ENCODE data around the gene FOXL2NB. TPM values are rescaled to one million over a fixed set of nuclear protein-coding genes. Genes with fewer than 3 reads are reported as not detected.

The FOXL2NB gene
- total RNA-seq, 1 experiment from 2014 or later, result 2.2 TPM

DNA sequence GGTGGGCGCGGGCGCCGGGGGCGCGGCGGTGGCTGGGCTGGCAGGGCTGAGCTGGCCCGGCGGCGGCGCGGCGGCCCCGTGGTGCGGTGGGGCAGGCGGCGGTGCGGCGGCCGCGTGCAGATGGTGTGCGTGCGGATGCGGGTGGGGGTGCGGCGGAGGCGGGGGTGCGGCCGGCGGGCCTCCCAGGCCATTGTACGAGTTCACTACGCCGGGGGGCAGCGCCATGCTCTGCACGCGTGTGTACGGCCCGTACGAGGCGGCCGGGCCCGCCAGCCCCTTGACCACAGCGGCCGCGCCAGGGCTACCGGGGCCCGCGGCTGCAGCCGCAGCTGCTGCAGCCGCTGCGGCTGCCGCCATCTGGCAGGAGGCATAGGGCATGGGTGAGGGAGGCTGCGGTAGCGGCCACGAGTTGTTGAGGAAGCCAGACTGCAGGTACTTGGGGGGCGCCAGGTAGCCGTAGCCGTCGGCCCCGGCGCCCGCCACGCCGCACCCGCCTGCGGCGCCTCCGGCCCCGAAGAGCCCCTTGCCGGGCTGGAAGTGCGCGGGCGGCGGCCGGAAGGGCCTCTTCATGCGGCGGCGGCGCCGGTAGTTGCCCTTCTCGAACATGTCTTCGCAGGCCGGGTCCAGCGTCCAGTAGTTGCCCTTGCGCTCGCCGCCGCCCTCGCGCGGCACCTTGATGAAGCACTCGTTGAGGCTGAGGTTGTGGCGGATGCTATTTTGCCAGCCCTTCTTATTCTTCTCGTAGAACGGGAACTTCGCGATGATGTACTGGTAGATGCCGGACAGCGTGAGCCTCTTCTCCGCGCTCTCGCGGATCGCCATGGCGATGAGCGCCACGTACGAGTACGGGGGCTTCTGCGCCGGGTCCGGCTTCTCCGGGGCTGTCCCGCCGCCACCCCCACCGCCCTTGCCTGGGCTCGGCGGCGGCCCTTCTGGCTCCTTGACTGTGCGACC lies 1.0 kb upstream of the FOXL2NB start:
- peak overlapping the region; percentile 53 for H3K4me3 ChIP-seq (ENCODE audit: low read depth, low read length)
- H3K27me3 ChIP-seq (replicated peaks; ENCODE audit: control insufficient read depth, insufficient read depth, low read length), result peaks cover 1% of the 10 kb centered on the region; the same call in 1 of the 2 replicates
- intact Hi-C loops (cut with micrococcal nuclease; ENCODE audit: unreplicated experiment), result loop anchor here (5.0 kb wide), 1 partner anchor 396 kb away; the partner anchor contains the start of gene MRPS22
- peaks cover 8% of the 10 kb centered on the region for H3K4me1 Mint-ChIP-seq (ENCODE audit: low read depth, unreplicated experiment)
- TF ChIP-seq, protein P1, sequence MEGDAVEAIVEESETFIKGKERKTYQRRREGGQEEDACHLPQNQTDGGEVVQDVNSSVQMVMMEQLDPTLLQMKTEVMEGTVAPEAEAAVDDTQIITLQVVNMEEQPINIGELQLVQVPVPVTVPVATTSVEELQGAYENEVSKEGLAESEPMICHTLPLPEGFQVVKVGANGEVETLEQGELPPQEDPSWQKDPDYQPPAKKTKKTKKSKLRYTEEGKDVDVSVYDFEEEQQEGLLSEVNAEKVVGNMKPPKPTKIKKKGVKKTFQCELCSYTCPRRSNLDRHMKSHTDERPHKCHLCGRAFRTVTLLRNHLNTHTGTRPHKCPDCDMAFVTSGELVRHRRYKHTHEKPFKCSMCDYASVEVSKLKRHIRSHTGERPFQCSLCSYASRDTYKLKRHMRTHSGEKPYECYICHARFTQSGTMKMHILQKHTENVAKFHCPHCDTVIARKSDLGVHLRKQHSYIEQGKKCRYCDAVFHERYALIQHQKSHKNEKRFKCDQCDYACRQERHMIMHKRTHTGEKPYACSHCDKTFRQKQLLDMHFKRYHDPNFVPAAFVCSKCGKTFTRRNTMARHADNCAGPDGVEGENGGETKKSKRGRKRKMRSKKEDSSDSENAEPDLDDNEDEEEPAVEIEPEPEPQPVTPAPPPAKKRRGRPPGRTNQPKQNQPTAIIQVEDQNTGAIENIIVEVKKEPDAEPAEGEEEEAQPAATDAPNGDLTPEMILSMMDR (IDR thresholded peaks at IDR 0.05; ENCODE audit: insufficient read depth in 1 of 2, low read depth in 1 of 2, low read length in 1 of 2, severe bottlenecking in 1 of 2, unreplicated experiment in 1 of 2), result peak; percentile 31 to 43
- ChIA-PET POLR2A (interaction anchor here (0.6 to 1.0 kb wide), 3 partner anchors 10 to 847 kb away, joined by 3 to 4 read pairs (median 3); no protein-coding TSS in a partner anchor), CTCF (interaction anchor here (1.3 to 2.4 kb wide), 4 partner anchors 10 to 34 kb away, joined by 6 to 20 read pairs (median 15); no protein-coding TSS in a partner anchor)
- H3K9me3 Mint-ChIP-seq (ENCODE audit: unreplicated experiment), result no peaks in the 10 kb centered on the region
- no peaks in the 10 kb centered on the region for H3K36me3 ChIP-seq (ENCODE audit: control insufficient read depth, insufficient read depth, low read length)
- peaks cover 6% of the 10 kb centered on the region for H3K36me3 Mint-ChIP-seq (ENCODE audit: insufficient read depth, unreplicated experiment)
- H3K27ac Mint-ChIP-seq (ENCODE audit: unreplicated experiment), result no peak overlapping the region
- H3K4me1 ChIP-seq, result peaks cover 5% of the 10 kb centered on the region
- H3K27me3 Mint-ChIP-seq (ENCODE audit: insufficient read depth, unreplicated experiment), result peaks cover 20% of the 10 kb centered on the region
- H3K4me3 Mint-ChIP-seq (ENCODE audit: unreplicated experiment), result peak overlapping the region; percentile 83
- no peaks in the 10 kb centered on the region for H3K9me3 ChIP-seq
- BruUV-seq (replicated peaks), result no TSS peak
- peak in 1 of 2 experiments; percentile 66 for DNase-seq

DNA sequence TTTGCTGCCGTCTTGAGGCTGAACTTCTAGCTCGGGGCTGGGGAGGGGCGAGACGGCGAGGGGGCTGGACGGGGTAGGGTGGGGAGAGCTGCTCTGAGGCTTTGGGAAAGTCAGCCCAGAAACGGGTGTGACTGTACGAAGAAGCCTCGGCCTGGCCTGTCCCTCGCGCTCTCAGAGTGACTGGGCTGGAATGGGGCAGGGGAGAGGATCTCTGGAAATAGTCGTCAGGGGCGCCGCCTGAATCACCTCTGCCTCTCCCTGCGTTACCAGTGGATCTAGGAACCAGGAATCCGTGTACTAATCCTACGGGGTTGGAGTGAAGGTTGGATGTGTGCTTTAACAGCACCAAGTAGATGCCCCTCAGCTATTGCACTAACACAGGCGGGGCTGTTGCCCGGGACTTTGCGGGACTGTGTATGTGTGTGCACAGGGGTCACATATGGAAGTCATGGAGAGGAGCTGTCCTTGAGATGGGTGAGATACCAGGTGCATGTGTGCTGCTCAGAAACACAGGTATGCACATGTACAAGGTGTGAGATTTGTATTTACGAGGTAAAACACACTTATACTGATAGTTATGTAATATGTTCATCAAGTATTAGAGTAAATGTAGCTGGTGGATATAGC lies 591 bp downstream of the FOXL2NB start:
- POLR2A ChIA-PET, result interaction anchor here (0.7 to 1.0 kb wide), 2 partner anchors 12 to 796 kb away, joined by 4 to 13 read pairs; no protein-coding TSS in a partner anchor
- H3K27me3 ChIP-seq (replicated peaks; ENCODE audit: control insufficient read depth, insufficient read depth, low read length), result peaks cover 1% of the 10 kb centered on the region; the same call in 1 of the 2 replicates
- peak overlapping the region; percentile 53 for H3K4me3 ChIP-seq (ENCODE audit: low read depth, low read length)
- H3K9me3 ChIP-seq, result no peaks in the 10 kb centered on the region
- no peaks in the 10 kb centered on the region for H3K9me3 Mint-ChIP-seq (ENCODE audit: unreplicated experiment)
- TF ChIP-seq, protein P1 (IDR thresholded peaks at IDR 0.05; ENCODE audit: insufficient read depth in 1 of 2, low read depth in 1 of 2, low read length in 1 of 2, severe bottlenecking in 1 of 2, unreplicated experiment in 1 of 2), result no peak
- H3K4me3 Mint-ChIP-seq (ENCODE audit: unreplicated experiment), result peak overlapping the region; percentile 83
- CTCF ChIA-PET, result interaction anchor here (1.1 to 2.2 kb wide), 3 partner anchors 12 to 32 kb away, joined by 3 to 20 read pairs (median 14); no protein-coding TSS in a partner anchor
- H3K36me3 Mint-ChIP-seq (ENCODE audit: insufficient read depth, unreplicated experiment), result peaks cover 6% of the 10 kb centered on the region
- no peak overlapping the region for H3K27ac Mint-ChIP-seq (ENCODE audit: unreplicated experiment)
- H3K36me3 ChIP-seq (ENCODE audit: control insufficient read depth, insufficient read depth, low read length), result no peaks in the 10 kb centered on the region
- intact Hi-C loops (cut with micrococcal nuclease; ENCODE audit: unreplicated experiment), result loop anchor here (5.0 kb wide), 1 partner anchor 395 kb away; the partner anchor contains the start of gene MRPS22
- TSS peak; percentile 49 for BruUV-seq (replicated peaks)
- H3K4me1 Mint-ChIP-seq (ENCODE audit: low read depth, unreplicated experiment), result peaks cover 8% of the 10 kb centered on the region
- H3K4me1 ChIP-seq, result peaks cover 5% of the 10 kb centered on the region
- peaks cover 20% of the 10 kb centered on the region for H3K27me3 Mint-ChIP-seq (ENCODE audit: insufficient read depth, unreplicated experiment)
- no peak for DNase-seq
